PC-9 (cell line): ENCODE results near the gene KCNJ6.

Experiments
- EZH2 ChIP-seq: fragments of 200-600 bp; sonication (generic); IDR thresholded peaks from 2 replicates; pipeline ENCODE4 v1.8.0; 2017; ENCODE audit warnings: antibody characterized with exemption, low read depth
- TF ChIP-seq, protein P1 (sequence below): fragments of 200-600 bp; sonication (generic); conservative IDR thresholded peaks from 2 replicates; pipeline ENCODE4 v1.6.1; 2017; ENCODE audit warnings: mixed run types, antibody characterized with exemption, mild to moderate bottlenecking, moderate library complexity

GRCh38 chr21:37855647-37856625, 60.3 kb downstream of the KCNJ6 start:
- TF ChIP-seq, protein P1, sequence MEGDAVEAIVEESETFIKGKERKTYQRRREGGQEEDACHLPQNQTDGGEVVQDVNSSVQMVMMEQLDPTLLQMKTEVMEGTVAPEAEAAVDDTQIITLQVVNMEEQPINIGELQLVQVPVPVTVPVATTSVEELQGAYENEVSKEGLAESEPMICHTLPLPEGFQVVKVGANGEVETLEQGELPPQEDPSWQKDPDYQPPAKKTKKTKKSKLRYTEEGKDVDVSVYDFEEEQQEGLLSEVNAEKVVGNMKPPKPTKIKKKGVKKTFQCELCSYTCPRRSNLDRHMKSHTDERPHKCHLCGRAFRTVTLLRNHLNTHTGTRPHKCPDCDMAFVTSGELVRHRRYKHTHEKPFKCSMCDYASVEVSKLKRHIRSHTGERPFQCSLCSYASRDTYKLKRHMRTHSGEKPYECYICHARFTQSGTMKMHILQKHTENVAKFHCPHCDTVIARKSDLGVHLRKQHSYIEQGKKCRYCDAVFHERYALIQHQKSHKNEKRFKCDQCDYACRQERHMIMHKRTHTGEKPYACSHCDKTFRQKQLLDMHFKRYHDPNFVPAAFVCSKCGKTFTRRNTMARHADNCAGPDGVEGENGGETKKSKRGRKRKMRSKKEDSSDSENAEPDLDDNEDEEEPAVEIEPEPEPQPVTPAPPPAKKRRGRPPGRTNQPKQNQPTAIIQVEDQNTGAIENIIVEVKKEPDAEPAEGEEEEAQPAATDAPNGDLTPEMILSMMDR: no peak
- no peak for TF ChIP-seq EZH2
